ENCODE results near the gene SERPINE2.
A peak's percentile ranks its signal among the peaks of the same experiment; 100 is the strongest.

The SERPINE2 gene

GRCh38 chr2:223972656-223973102 is 66.4 kb downstream of the SERPINE2 start:
- no peak for DNase-seq

GRCh38 chr2:223971731-223972130 is 67.4 kb downstream of the SERPINE2 start:
- no peak for DNase-seq

- DNase-seq: peak in 4 of 14 donors; percentile 3 to 43 (median 17)
These were observed 68.5 kb downstream of the SERPINE2 start for GRCh38 chr2:223970343-223971128.

- DNase-seq: no peak
These were observed 69.2 kb downstream of the SERPINE2 start for GRCh38 chr2:223969856-223970255.

GRCh38 chr2:223969315-223969714 is 69.8 kb downstream of the SERPINE2 start:
- DNase-seq: no peak

- no peak for DNase-seq
These were observed 71.1 kb downstream of the SERPINE2 start for GRCh38 chr2:223967981-223968380.

GRCh38 chr2:223959688-223960087 is 79.4 kb downstream of the SERPINE2 start:
- DNase-seq: peak in 8 of 14 donors; percentile 4 to 38 (median 15)

GRCh38 chr2:223957092-223957851 is 81.8 kb downstream of the SERPINE2 start, which contains the start of gene MRPL44:
MRPL44 (plus strand) TSS chr2:223957463; CDS start chr2:223957473, 10 bp downstream.
- DNase-seq: peak; percentile 77 to 99 (median 94)

- no peak for DNase-seq
These were observed 82.8 kb downstream of the SERPINE2 start for GRCh38 chr2:223956300-223956699.

- no peak for DNase-seq
These were observed 84.7 kb downstream of the SERPINE2 start for GRCh38 chr2:223954401-223954800.

GRCh38 chr2:223952280-223952968 is 86.7 kb downstream of the SERPINE2 start:
- DNase-seq: no peak

- DNase-seq: no peak
These were observed 88.4 kb downstream of the SERPINE2 start for GRCh38 chr2:223950448-223951347.

GRCh38 chr2:223949241-223949840 is 89.7 kb downstream of the SERPINE2 start:
- no peak for DNase-seq

- no peak for DNase-seq
These were observed 91.3 kb downstream of the SERPINE2 start for GRCh38 chr2:223947711-223948205.

- no peak for DNase-seq
These were observed 93.3 kb downstream of the SERPINE2 start for GRCh38 chr2:223945755-223946154.

GRCh38 chr2:223944703-223945531 is 94.2 kb downstream of the SERPINE2 start, which contains the start of gene WDFY1:
WDFY1 (minus strand) TSS chr2:223945335; CDS start chr2:223945284, 51 bp downstream.
- peak in 13 of 14 donors; percentile 43 to 90 (median 80) for DNase-seq

GRCh38 chr2:223944166-223944702 is 94.9 kb downstream of the SERPINE2 start:
- DNase-seq: peak in 11 of 14 donors; percentile 11 to 55 (median 35)

GRCh38 chr2:223943561-223944008 is 95.5 kb downstream of the SERPINE2 start:
- DNase-seq: no peak

GRCh38 chr2:223943135-223943534 is 96.0 kb downstream of the SERPINE2 start:
- DNase-seq: no peak
